MM.1S (cell line): Measurements from ENCODE around the gene VAV2.

Experiments
- DNase-seq: peaks from one replicate; pipeline ENCODE4 v3.0.0-alpha.2; 2015
- H2AFZ ChIP-seq: fragments of 300-600 bp; sonication (generic); 2 replicates; pipeline ENCODE4 v1.6.0; 2016; ENCODE audit warnings: antibody characterized with exemption, low read length
- H3F3A ChIP-seq: fragments of 300-600 bp; sonication (generic); 2 replicates; pipeline ENCODE4 v1.6.1; 2016; ENCODE audit warnings: mild to moderate bottlenecking, antibody characterized with exemption, low read length, moderate library complexity, mixed read lengths; ENCODE audit not compliant: insufficient read depth
- H3K27ac ChIP-seq: fragments of 300-600 bp; sonication (generic); 2 replicates; pipeline ENCODE4 v1.5.1; 2016; ENCODE audit warnings: mild to moderate bottlenecking, low read length
- H3K27me3 ChIP-seq: fragments of 300-600 bp; sonication (generic); replicated peaks from 2 replicates; pipeline ENCODE4 v1.6.0; 2016; ENCODE audit warnings: low read length; ENCODE audit not compliant: insufficient read depth
- H3K36me3 ChIP-seq: fragments of 300-600 bp; sonication (generic); replicated peaks from 2 replicates; pipeline ENCODE4 v1.6.1; 2016; ENCODE audit warnings: mild to moderate bottlenecking, low read length, mixed read lengths; ENCODE audit not compliant: insufficient read depth
- H3K4me1 ChIP-seq: fragments of 300-600 bp; sonication (generic); 2 replicates; pipeline ENCODE4 v1.6.1; 2016; ENCODE audit warnings: low read length, mixed read lengths
- H3K4me2 ChIP-seq: fragments of 300-600 bp; sonication (generic); 2 replicates; pipeline ENCODE4 v1.6.0; 2016; ENCODE audit warnings: low read depth, low read length
- H3K4me3 ChIP-seq: fragments of 300-600 bp; sonication (generic); 2 replicates; pipeline ENCODE4 v1.5.1; 2016; ENCODE audit warnings: low read length, mixed read lengths
- H3K79me2 ChIP-seq: fragments of 300-600 bp; sonication (generic); 2 replicates; pipeline ENCODE4 v1.6.1; 2016; ENCODE audit warnings: mixed run types, low read length, mixed read lengths
- H3K9ac ChIP-seq: fragments of 300-600 bp; sonication (generic); 2 replicates; pipeline ENCODE4 v1.6.1; 2016; ENCODE audit warnings: low read length, mixed read lengths
- H3K9me2 ChIP-seq: fragments of 300-600 bp; sonication (generic); replicated peaks from 2 replicates; pipeline ENCODE4 v1.6.1; 2016; ENCODE audit warnings: mild to moderate bottlenecking, low read length, mixed read lengths; ENCODE audit not compliant: insufficient read depth
- H3K9me3 ChIP-seq: fragments of 300-600 bp; sonication (generic); replicated peaks from 2 replicates; pipeline ENCODE4 v1.6.1; 2016; ENCODE audit warnings: mild to moderate bottlenecking, low read length, mixed read lengths; ENCODE audit not compliant: insufficient read depth
- H4K20me1 ChIP-seq: fragments of 300-600 bp; sonication (generic); 2 replicates; pipeline ENCODE4 v1.6.1; 2016; ENCODE audit warnings: mild to moderate bottlenecking, low read length, moderate library complexity, mixed read lengths; ENCODE audit not compliant: insufficient read depth
- EZH2 ChIP-seq: fragments of 300-600 bp; sonication (generic); optimal IDR thresholded peaks from 2 replicates; pipeline ENCODE3; 2017; ENCODE audit warnings: low read depth, mild to moderate bottlenecking, antibody characterized with exemption, low read length, mixed read lengths
- EZH2phosphoT487 ChIP-seq: fragments of 300-600 bp; sonication (generic); IDR thresholded peaks from 2 replicates; pipeline ENCODE4 v1.6.1; 2018; ENCODE audit warnings: antibody characterized with exemption, low read length
- TF ChIP-seq, protein P1 (sequence below): fragments of 300-600 bp; sonication (generic); IDR thresholded peaks from 2 replicates; pipeline ENCODE4 v1.5.1; 2016; ENCODE audit warnings: antibody characterized with exemption, low read length, mixed read lengths

The VAV2 gene

DNA sequence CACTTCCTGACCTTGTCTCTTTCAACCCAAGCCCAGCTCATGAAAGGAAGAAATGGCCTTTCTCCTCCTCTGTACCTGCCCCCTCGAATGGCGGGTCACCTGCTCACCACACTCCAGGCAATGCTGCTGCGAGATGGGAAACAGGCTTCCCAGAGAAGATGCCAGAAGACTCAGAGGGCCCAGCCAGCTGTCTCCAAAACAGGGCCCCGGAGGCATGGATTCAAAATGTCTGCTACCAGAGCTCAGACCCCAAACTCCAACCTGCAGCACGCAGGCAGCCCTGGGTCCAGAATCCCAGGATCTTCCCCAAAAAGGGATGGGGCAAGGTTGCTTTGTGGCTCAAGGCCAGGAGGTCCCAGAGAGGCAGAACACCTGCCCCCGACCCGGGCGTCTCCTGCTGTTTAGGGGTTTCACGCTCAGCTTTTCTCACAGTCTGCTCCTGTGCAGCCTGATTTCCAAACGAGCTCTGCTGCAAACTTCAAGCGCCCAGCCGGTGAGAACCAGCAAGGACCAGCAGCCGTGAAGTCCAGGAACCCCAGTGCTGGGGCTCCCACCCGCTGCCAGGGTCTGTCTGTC lies 42.5 kb downstream of the VAV2 start:
- H3K36me3 ChIP-seq = no peaks in the 10 kb centered on the region
- H3K27ac ChIP-seq = no peak overlapping the region
- no peaks in the 10 kb centered on the region for H3K9me2 ChIP-seq
- DNase-seq = no peak
- H3F3A ChIP-seq = no peaks in the 10 kb centered on the region
- H3K9ac ChIP-seq = no peak overlapping the region
- TF ChIP-seq, protein P1, sequence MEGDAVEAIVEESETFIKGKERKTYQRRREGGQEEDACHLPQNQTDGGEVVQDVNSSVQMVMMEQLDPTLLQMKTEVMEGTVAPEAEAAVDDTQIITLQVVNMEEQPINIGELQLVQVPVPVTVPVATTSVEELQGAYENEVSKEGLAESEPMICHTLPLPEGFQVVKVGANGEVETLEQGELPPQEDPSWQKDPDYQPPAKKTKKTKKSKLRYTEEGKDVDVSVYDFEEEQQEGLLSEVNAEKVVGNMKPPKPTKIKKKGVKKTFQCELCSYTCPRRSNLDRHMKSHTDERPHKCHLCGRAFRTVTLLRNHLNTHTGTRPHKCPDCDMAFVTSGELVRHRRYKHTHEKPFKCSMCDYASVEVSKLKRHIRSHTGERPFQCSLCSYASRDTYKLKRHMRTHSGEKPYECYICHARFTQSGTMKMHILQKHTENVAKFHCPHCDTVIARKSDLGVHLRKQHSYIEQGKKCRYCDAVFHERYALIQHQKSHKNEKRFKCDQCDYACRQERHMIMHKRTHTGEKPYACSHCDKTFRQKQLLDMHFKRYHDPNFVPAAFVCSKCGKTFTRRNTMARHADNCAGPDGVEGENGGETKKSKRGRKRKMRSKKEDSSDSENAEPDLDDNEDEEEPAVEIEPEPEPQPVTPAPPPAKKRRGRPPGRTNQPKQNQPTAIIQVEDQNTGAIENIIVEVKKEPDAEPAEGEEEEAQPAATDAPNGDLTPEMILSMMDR = no peak
- TF ChIP-seq EZH2phosphoT487 = no peak
- no peak for TF ChIP-seq EZH2
- no peak overlapping the region for H2AFZ ChIP-seq
- no peak overlapping the region for H3K4me2 ChIP-seq
- H4K20me1 ChIP-seq = no peaks in the 10 kb centered on the region
- no peaks in the 10 kb centered on the region for H3K4me1 ChIP-seq
- peaks cover 24% of the 10 kb centered on the region for H3K27me3 ChIP-seq
- H3K79me2 ChIP-seq = no peaks in the 10 kb centered on the region
- H3K9me3 ChIP-seq = no peaks in the 10 kb centered on the region
- no peak overlapping the region for H3K4me3 ChIP-seq

DNA sequence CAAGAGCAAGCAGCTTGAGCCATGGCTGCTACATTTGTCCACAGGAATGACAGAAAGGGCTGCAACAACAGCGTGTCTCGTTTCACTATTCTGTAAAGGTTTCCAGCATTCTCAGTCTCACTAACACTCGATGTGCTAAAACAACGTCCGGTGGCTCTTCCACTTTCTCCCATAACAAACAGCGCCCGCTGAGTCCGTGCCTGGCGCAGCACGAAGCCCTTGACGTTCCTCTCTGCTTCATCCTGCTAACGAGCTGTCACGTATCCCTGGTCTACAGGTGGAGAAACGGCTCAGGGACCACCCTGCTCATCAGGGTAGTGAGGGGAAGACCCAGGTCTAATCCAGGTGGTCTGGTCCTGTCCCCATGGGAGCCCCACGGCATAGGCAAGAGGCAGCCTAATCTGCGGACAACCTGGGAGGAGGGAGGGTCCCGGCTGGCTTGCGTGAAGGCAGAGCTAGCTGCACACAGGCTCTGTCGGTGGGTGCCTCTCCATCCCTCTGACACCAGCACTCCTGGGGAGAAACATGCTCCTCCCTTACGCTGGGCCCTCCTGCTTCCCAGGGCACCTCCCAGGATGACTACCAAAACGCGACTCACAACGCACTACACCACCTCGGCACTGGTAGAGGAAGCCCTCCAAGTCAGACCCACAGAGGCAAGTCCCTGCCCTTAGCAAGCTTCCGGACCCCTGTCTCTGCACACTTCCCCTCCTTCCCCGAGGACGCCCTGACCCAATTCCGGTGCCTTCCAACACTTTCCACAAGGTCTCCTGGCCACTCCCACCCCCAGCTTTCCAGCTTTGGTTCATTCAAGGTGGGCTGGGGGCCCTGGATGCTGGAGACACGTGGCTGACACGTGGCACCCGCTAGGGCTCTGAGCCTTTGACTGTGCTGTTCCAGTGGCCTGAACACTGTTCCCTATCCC lies 43.3 kb downstream of the VAV2 start:
- Histone ChIP-seq H3K36me3 (no peaks in the 10 kb centered on the region), H3K9ac (no peak overlapping the region), H3K27ac (no peak overlapping the region), H3K9me2 (no peaks in the 10 kb centered on the region), H3K9me3 (no peaks in the 10 kb centered on the region), H3F3A (no peaks in the 10 kb centered on the region), H4K20me1 (no peaks in the 10 kb centered on the region), H3K4me1 (no peaks in the 10 kb centered on the region), H3K4me2 (no peak overlapping the region), H3K79me2 (no peaks in the 10 kb centered on the region), H3K4me3 (no peak overlapping the region), H2AFZ (no peak overlapping the region), H3K27me3 (peaks cover 24% of the 10 kb centered on the region)
- TF ChIP-seq, protein P1 = no peak
- TF ChIP-seq EZH2 = no peak
- no peak for TF ChIP-seq EZH2phosphoT487
- DNase-seq = no peak

DNA sequence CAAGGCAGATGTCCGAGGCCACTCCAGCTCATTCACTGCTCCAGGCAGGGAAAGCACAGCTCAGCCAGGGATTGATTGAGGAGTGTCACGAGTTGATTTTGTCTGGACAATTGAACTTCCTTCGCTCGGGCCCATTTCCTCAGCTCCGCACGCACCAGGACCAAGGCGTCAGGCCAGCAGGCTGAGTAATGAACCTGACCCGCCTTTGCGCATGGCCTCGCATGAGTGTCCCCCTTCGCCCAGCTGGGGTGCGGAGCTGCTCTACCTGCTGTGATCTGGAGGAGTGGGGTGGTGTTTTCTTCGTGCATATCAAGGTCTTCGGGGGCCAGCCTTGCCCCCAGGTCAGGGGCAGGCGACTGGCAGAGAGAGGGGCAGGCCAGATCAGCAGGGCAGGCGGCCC lies 44.0 kb downstream of the VAV2 start:
- Histone ChIP-seq H3K4me1 (no peaks in the 10 kb centered on the region), H3K4me2 (no peak overlapping the region), H3K79me2 (no peaks in the 10 kb centered on the region), H3K36me3 (no peaks in the 10 kb centered on the region), H3K27ac (no peak overlapping the region), H3K27me3 (peaks cover 20% of the 10 kb centered on the region), H3K9me2 (no peaks in the 10 kb centered on the region), H3K9me3 (no peaks in the 10 kb centered on the region), H2AFZ (no peak overlapping the region), H3K9ac (no peak overlapping the region), H4K20me1 (no peaks in the 10 kb centered on the region), H3K4me3 (no peak overlapping the region), H3F3A (no peaks in the 10 kb centered on the region)
- DNase-seq = no peak
- TF ChIP-seq EZH2phosphoT487 = no peak
- no peak for TF ChIP-seq EZH2
- TF ChIP-seq, protein P1 = no peak
